ENCODE data around the gene DTWD1. TPM values are rescaled to one million over a fixed set of nuclear protein-coding genes. Genes with fewer than 3 reads are reported as not detected.
"Not testable (repeated sequence)": the region's sequence is repeated elsewhere in the genome, so short reads cannot be mapped to it uniquely, and the experiment has no call there.

DTWD1 gene, protein sequence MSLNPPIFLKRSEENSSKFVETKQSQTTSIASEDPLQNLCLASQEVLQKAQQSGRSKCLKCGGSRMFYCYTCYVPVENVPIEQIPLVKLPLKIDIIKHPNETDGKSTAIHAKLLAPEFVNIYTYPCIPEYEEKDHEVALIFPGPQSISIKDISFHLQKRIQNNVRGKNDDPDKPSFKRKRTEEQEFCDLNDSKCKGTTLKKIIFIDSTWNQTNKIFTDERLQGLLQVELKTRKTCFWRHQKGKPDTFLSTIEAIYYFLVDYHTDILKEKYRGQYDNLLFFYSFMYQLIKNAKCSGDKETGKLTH
- total RNA-seq (2022) = 11.9 and 14.4 TPM in 2 replicates
- percentile 73 among the genes with signal in this experiment for Bru-seq, nascent RNA
- percentile 70 among the genes with signal in this experiment for BruChase-seq, experiment 1, labeled RNA remaining after a 2-hour chase
- BruChase-seq, experiment 2, labeled RNA remaining after a 6-hour chase = percentile 56 among the genes with signal in this experiment
- long read RNA-seq, transcript DTWD1-202 (5 exons, 1,584 nt) = major isoform, 8 of 18 reads
- long read RNA-seq, partial matches to known transcripts = 1 of 18 reads
- long read RNA-seq, other reads (novel, unspliced or antisense) = 6 of 18 reads

DNA sequence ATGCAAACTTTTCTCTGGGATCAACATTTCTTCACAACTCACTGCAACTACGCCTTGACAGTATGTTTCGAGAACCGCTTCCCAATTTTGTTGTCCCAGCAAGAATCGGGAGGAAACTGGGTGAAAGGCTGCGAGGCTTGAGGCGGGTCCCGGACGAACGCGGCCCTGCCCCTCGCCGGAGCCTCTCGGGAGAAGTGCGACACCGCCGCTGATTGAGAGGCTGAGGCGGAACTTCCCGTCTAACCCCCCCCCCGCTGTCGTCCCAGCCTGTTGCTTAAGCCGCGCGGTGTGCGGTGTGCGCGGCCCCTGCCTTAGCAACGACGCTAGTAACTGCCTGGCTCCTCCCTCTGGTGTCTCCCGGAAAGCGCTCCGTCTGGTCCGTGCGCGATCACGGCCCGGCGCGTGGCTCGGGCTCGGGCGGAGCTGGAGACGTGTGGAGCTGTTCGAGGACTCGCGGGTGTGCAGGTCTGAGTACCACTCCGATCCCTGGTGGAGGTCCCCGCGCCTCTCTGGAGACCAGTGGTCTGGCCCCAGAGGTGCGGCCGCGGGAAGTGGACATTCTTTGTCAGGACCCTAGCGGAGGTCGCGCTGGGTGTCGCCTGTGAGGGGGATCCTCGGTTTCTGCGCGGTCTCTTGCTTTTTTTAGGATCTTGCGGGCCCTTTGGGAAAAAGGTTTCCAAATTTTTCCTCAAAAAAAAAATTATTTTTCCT lies at the start of gene DTWD1, which contains the start of gene FAM227B:
TSS of gene DTWD1 (plus strand) at position 391 of the 711 bp plus-strand sequence. CDS start 4,120 bp downstream, outside the sequence.
TSS of gene FAM227B (minus strand) at position 161 of the 711 bp plus-strand sequence. CDS start 5,647 bp downstream, outside the sequence.
- H3K36me3 Mint-ChIP-seq (ENCODE audit: insufficient read depth, unreplicated experiment) = peaks cover 16% of the 10 kb centered on the region
- ChIA-PET CTCF (no interaction called here), POLR2A (interaction anchor here (0.7 kb wide), 1 partner anchor 710 kb away, joined by 9 read pairs; no protein-coding TSS in a partner anchor)

DNA sequence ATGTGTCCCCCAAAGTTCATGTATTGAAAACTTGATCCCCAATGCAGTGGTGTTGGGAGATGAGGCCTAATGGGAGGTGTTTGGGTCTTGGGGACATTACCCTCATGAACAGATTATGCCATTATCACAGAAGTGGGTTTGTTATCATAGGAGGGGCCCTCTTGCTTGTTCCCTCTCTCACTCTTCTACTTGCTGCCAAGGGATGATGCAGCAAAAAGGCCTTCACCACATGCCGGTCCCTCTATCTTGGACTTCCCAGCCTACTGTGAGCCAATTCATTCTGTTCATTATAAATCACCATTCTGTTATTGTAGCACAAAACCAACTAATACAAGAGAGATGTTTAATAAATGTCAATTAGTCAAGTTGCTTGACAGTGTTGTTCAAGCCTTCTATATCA lies 47.4 kb upstream of the DTWD1 start:
- no peak for DNase-seq
- no peaks in the 10 kb centered on the region for H3K9me3 ChIP-seq
- TF ChIP-seq, protein P1, sequence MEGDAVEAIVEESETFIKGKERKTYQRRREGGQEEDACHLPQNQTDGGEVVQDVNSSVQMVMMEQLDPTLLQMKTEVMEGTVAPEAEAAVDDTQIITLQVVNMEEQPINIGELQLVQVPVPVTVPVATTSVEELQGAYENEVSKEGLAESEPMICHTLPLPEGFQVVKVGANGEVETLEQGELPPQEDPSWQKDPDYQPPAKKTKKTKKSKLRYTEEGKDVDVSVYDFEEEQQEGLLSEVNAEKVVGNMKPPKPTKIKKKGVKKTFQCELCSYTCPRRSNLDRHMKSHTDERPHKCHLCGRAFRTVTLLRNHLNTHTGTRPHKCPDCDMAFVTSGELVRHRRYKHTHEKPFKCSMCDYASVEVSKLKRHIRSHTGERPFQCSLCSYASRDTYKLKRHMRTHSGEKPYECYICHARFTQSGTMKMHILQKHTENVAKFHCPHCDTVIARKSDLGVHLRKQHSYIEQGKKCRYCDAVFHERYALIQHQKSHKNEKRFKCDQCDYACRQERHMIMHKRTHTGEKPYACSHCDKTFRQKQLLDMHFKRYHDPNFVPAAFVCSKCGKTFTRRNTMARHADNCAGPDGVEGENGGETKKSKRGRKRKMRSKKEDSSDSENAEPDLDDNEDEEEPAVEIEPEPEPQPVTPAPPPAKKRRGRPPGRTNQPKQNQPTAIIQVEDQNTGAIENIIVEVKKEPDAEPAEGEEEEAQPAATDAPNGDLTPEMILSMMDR (IDR thresholded peaks at IDR 0.05; ENCODE audit: insufficient read depth in 1 of 2, low read depth in 1 of 2, low read length in 1 of 2, severe bottlenecking in 1 of 2, unreplicated experiment in 1 of 2) = no peak
- H3K4me3 Mint-ChIP-seq (ENCODE audit: unreplicated experiment) = no peak overlapping the region
- H3K9me3 Mint-ChIP-seq (ENCODE audit: unreplicated experiment) = no peaks in the 10 kb centered on the region
- no peak overlapping the region for H3K4me3 ChIP-seq (ENCODE audit: low read depth, low read length)
- no peaks in the 10 kb centered on the region for H3K4me1 ChIP-seq
- H3K36me3 ChIP-seq (ENCODE audit: control insufficient read depth, insufficient read depth, low read length) = no peaks in the 10 kb centered on the region
- H3K27ac Mint-ChIP-seq (ENCODE audit: unreplicated experiment) = no peak overlapping the region
- H3K27me3 Mint-ChIP-seq (ENCODE audit: insufficient read depth, unreplicated experiment) = peaks cover 2% of the 10 kb centered on the region
- no peaks in the 10 kb centered on the region for H3K36me3 Mint-ChIP-seq (ENCODE audit: insufficient read depth, unreplicated experiment)
- intact Hi-C loops (cut with micrococcal nuclease; ENCODE audit: unreplicated experiment) = no loop called here
- no TSS peak for BruUV-seq (replicated peaks)
- no peaks in the 10 kb centered on the region for H3K27me3 ChIP-seq (replicated peaks; ENCODE audit: control insufficient read depth, insufficient read depth, low read length)
- no peaks in the 10 kb centered on the region for H3K4me1 Mint-ChIP-seq (ENCODE audit: low read depth, unreplicated experiment)
- POLR2A ChIA-PET = no interaction called here
- CTCF ChIA-PET = no interaction called here

More for the DNA sequence above, at the start of gene DTWD1, which contains the start of gene FAM227B:
- DNase-seq = peak; percentile 92 to 95
- H3K4me3 Mint-ChIP-seq (ENCODE audit: unreplicated experiment) = peak within 1 kb of the TSS; percentile 87
- peak within 1 kb of the TSS; percentile 86 for H3K4me3 ChIP-seq (ENCODE audit: low read depth, low read length)
- 0 out of 2 replicates have a peak, but pooled peaks cover 7% of the 10 kb centered on the region for H3K9me3 ChIP-seq
- intact Hi-C loops (cut with micrococcal nuclease; ENCODE audit: unreplicated experiment) = loop anchor here (10.0 kb wide), 1 partner anchor 446 kb away; the partner anchor contains the start of gene GALK2
- H3K27me3 Mint-ChIP-seq (ENCODE audit: insufficient read depth, unreplicated experiment) = no peaks in the 10 kb centered on the region
- no peaks in the 10 kb centered on the region for H3K27me3 ChIP-seq (replicated peaks; ENCODE audit: control insufficient read depth, insufficient read depth, low read length)
- BruUV-seq (replicated peaks) = no TSS peak
- H3K4me1 Mint-ChIP-seq (ENCODE audit: low read depth, unreplicated experiment) = no peaks in the 10 kb centered on the region
- TF ChIP-seq, protein P1 (IDR thresholded peaks at IDR 0.05; ENCODE audit: insufficient read depth in 1 of 2, low read depth in 1 of 2, low read length in 1 of 2, severe bottlenecking in 1 of 2, unreplicated experiment in 1 of 2) = no peak
- no peaks in the 10 kb centered on the region for H3K9me3 Mint-ChIP-seq (ENCODE audit: unreplicated experiment)
- no peaks in the 10 kb centered on the region; the same call in 1 of the 2 replicates for H3K36me3 ChIP-seq (ENCODE audit: control insufficient read depth, insufficient read depth, low read length)
- H3K27ac Mint-ChIP-seq (ENCODE audit: unreplicated experiment) = peak within 1 kb of the TSS; percentile 96
- H3K4me1 ChIP-seq = peaks cover 4% of the 10 kb centered on the region

DNA sequence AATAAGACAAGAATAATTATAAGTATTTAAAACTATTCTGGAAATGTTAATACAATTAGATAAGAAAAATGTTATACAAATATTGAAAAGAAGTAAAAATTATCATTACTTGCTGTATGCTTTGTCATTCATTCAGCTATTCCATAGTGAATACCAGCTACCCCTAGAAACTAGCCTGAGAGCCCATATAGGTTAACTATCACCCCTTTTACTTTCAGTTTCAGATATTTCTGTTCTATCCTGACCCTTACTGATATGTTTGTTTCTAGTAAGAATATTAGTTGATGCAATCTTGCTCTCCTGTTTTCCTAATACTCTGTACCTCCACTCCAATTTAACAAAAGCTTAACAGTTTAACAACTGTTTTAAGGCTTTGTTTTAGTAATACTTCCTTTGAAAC lies 31.8 kb upstream of the DTWD1 start:
- Histone ChIP-seq H3K4me1 (no peaks in the 10 kb centered on the region), H3K36me3 (ENCODE audit: control insufficient read depth, insufficient read depth, low read length) (no peaks in the 10 kb centered on the region), H3K4me3 (ENCODE audit: low read depth, low read length) (no peak overlapping the region), H3K27me3 (replicated peaks; ENCODE audit: control insufficient read depth, insufficient read depth, low read length) (no peaks in the 10 kb centered on the region), H3K9me3 (no peaks in the 10 kb centered on the region)
- no TSS peak for BruUV-seq (replicated peaks)
- Mint-ChIP-seq H3K4me1 (ENCODE audit: low read depth, unreplicated experiment) (no peaks in the 10 kb centered on the region), H3K4me3 (ENCODE audit: unreplicated experiment) (no peak overlapping the region), H3K9me3 (ENCODE audit: unreplicated experiment) (no peaks in the 10 kb centered on the region), H3K36me3 (ENCODE audit: insufficient read depth, unreplicated experiment) (no peaks in the 10 kb centered on the region), H3K27ac (ENCODE audit: unreplicated experiment) (no peak overlapping the region), H3K27me3 (ENCODE audit: insufficient read depth, unreplicated experiment) (peaks cover 2% of the 10 kb centered on the region)
- no peak for DNase-seq
- intact Hi-C loops (cut with micrococcal nuclease; ENCODE audit: unreplicated experiment) = no loop called here
- TF ChIP-seq, protein P1 (IDR thresholded peaks at IDR 0.05; ENCODE audit: insufficient read depth in 1 of 2, low read depth in 1 of 2, low read length in 1 of 2, severe bottlenecking in 1 of 2, unreplicated experiment in 1 of 2) = no peak
- CTCF ChIA-PET = no interaction called here
- POLR2A ChIA-PET = no interaction called here

DNA sequence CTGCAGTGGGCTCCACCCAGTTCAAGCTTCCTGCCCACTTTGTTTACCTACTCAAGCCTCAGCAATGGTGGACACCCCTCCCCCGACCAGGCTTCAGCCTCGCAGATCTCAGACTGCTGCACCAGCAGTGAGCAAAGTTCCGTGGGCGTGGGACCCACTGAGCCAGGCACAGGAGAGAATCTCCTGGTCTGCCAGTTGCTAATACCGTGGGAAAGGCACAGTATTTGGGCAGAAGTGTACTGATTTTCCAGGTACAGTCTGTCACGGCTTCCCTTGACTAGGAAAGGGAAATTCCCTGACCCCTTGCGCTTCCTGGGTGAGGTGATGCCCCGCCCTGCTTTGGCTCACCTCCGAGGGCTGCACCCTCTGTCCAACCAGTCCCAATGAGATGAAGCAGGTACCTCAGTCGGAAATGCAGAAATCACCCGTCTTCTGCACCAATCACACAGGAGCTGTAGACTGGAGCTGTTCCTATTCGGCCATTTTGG lies 28.0 kb upstream of the DTWD1 start:
- intact Hi-C loops (cut with micrococcal nuclease; ENCODE audit: unreplicated experiment); H3K4me3 ChIP-seq (ENCODE audit: low read depth, low read length): not testable (repeated sequence)

More for the DNA sequence above, 28.0 kb upstream of the DTWD1 start:
- H3K27ac Mint-ChIP-seq (ENCODE audit: unreplicated experiment); H3K27me3 ChIP-seq (replicated peaks; ENCODE audit: control insufficient read depth, insufficient read depth, low read length); H3K4me1 Mint-ChIP-seq (ENCODE audit: low read depth, unreplicated experiment); POLR2A ChIA-PET; H3K9me3 ChIP-seq; H3K27me3 Mint-ChIP-seq (ENCODE audit: insufficient read depth, unreplicated experiment); H3K9me3 Mint-ChIP-seq (ENCODE audit: unreplicated experiment); H3K36me3 Mint-ChIP-seq (ENCODE audit: insufficient read depth, unreplicated experiment); CTCF ChIA-PET; H3K36me3 ChIP-seq (ENCODE audit: control insufficient read depth, insufficient read depth, low read length); H3K4me1 ChIP-seq; BruUV-seq (replicated peaks); H3K4me3 Mint-ChIP-seq (ENCODE audit: unreplicated experiment): not testable (repeated sequence)
- peak in 1 of 2 experiments; percentile 31 for DNase-seq

All from Caco-2 (cell line).